Neuronal stem cell (in vitro differentiated cells): ENCODE data around the gene CALR.
A peak's percentile ranks its signal among the peaks of the same experiment; 100 is the strongest.

Experiments used
- DNase-seq: peaks from one replicate; pipeline ENCODE4 v3.0.0-alpha.2; 2013; ENCODE audit warnings: low spot score
- H2AFZ ChIP-seq: one replicate; pipeline ENCODE4 v1.6.1; 2013; ENCODE audit warnings: mild to moderate bottlenecking, low read length, inconsistent platforms
- H2AK5ac ChIP-seq: 2 replicates; pipeline ENCODE4 v1.6.1; 2013; ENCODE audit warnings: low read depth, mild to moderate bottlenecking, inconsistent platforms, low read length, moderate library complexity, mixed read lengths
- H2BK120ac ChIP-seq: 2 replicates; pipeline ENCODE4 v1.6.1; 2013; ENCODE audit warnings: low read depth, mild to moderate bottlenecking, inconsistent platforms, low read length, moderate library complexity, mixed read lengths
- H2BK12ac ChIP-seq: one replicate; pipeline ENCODE4 v1.6.1; 2013; ENCODE audit warnings: low read length, inconsistent platforms
- H2BK15ac ChIP-seq: 2 replicates; pipeline ENCODE4 v1.6.1; 2013; ENCODE audit warnings: mild to moderate bottlenecking, low read length, inconsistent platforms, mixed read lengths
- H2BK5ac ChIP-seq: one replicate; pipeline ENCODE4 v1.6.1; 2013; ENCODE audit warnings: inconsistent platforms, mild to moderate bottlenecking, low read length, moderate library complexity
- H3K14ac ChIP-seq: one replicate; pipeline ENCODE4 v1.6.1; 2013; ENCODE audit warnings: low read length, inconsistent platforms
- H3K18ac ChIP-seq: 2 replicates; pipeline ENCODE4 v1.6.1; 2013; ENCODE audit warnings: low read length, inconsistent platforms
- H3K23ac ChIP-seq: 2 replicates; pipeline ENCODE4 v1.6.1; 2013; ENCODE audit warnings: low read depth, mild to moderate bottlenecking, mixed read lengths, low read length, inconsistent platforms; ENCODE audit not compliant: poor library complexity
- H3K27ac ChIP-seq: replicated peaks from 3 replicates; pipeline ENCODE4 v1.5.1; 2013; ENCODE audit warnings: low read length, inconsistent platforms
- H3K27me3 ChIP-seq, 3 experiments: 2 replicates each; pipeline ENCODE4 v1.6.1; 2013; ENCODE audit warnings: low read length in 3 of 3, mild to moderate bottlenecking in 2 of 3, inconsistent platforms in 1 of 3, low read depth in 1 of 3, mixed read lengths in 1 of 3, moderate library complexity in 1 of 3; ENCODE audit not compliant: control insufficient read depth in 3 of 3, insufficient read depth in 3 of 3
- H3K36me3 ChIP-seq, 2 donors: replicated peaks in 1 of 2; 2 replicates each; pipeline ENCODE4 v1.6.1; 2013; ENCODE audit warnings: low read length in 2 of 2; ENCODE audit not compliant: control insufficient read depth in 2 of 2, insufficient read depth in 2 of 2
- H3K4ac ChIP-seq: 2 replicates; pipeline ENCODE4 v1.6.1; 2013; ENCODE audit warnings: inconsistent platforms, mild to moderate bottlenecking, low read length, moderate library complexity
- H3K4me1 ChIP-seq, 2 donors: 1 replicate in 1 of 2; 2 replicates in 1 of 2; pipeline ENCODE4 v1.6.1; 2013; ENCODE audit warnings: low read length in 2 of 2, low read depth in 1 of 2; ENCODE audit not compliant: control insufficient read depth in 2 of 2, insufficient read depth in 1 of 2
- H3K4me2 ChIP-seq: one replicate; pipeline ENCODE4 v1.6.1; 2013; ENCODE audit warnings: mild to moderate bottlenecking, low read length, inconsistent platforms; ENCODE audit not compliant: insufficient read depth, poor library complexity, severe bottlenecking
- H3K4me3 ChIP-seq, 2 donors: 2 replicates each; pipeline ENCODE4 v1.5.1; 2013; ENCODE audit warnings: low read length in 2 of 2, mild to moderate bottlenecking in 2 of 2, inconsistent platforms in 1 of 2, moderate library complexity in 1 of 2
- H3K79me1 ChIP-seq: one replicate; pipeline ENCODE4 v1.6.1; 2013; ENCODE audit warnings: low read depth, mild to moderate bottlenecking, inconsistent platforms, low read length, moderate library complexity
- H3K9ac ChIP-seq: one replicate; pipeline ENCODE4 v1.6.1; 2013; ENCODE audit warnings: mild to moderate bottlenecking, low read depth, low read length, inconsistent platforms; ENCODE audit not compliant: poor library complexity
- H3K9me3 ChIP-seq, 2 donors: replicated peaks in 1 of 2; 2 replicates each; pipeline versions ENCODE3 to v1.6.1; 2013; ENCODE audit warnings: low read length in 2 of 2, mild to moderate bottlenecking in 2 of 2, inconsistent platforms in 1 of 2, low read depth in 1 of 2, mixed read lengths in 1 of 2, moderate library complexity in 1 of 2; ENCODE audit not compliant: control insufficient read depth in 2 of 2, insufficient read depth in 1 of 2
- H4K8ac ChIP-seq: one replicate; pipeline ENCODE4 v1.6.1; 2013; ENCODE audit warnings: low read depth, mild to moderate bottlenecking, inconsistent platforms, low read length, moderate library complexity
- H4K91ac ChIP-seq: one replicate; pipeline ENCODE4 v1.6.1; 2013; ENCODE audit warnings: low read length, low read depth, mild to moderate bottlenecking, inconsistent platforms; ENCODE audit not compliant: poor library complexity
- WGBS, 2 donors: extraction: QIAGEN DNeasy Blood & Tissue Kit; methylation state at CpG; one replicate each; pipeline ENCODE4 v1.1.7; 2013; ENCODE audit warnings: missing lambda C conversion rate in 2 of 2, mixed read lengths in 1 of 2; ENCODE audit not compliant: insufficient read length in 2 of 2, insufficient replicate concordance in 1 of 2; ENCODE audit errors: extremely low coverage in 2 of 2; 5-methylcytosine and 5-hydroxymethylcytosine counted together

The CALR gene

GRCh38 chr19:12944104-12944674 is 5.8 kb downstream of the CALR start:
- Histone ChIP-seq H3K79me1 (peaks cover 12% of the 10 kb centered on the region), H3K36me3 (peaks cover 59 to 89% of the 10 kb centered on the region in 2 donors), H4K91ac (no peak overlapping the region), H3K27ac (no peak overlapping the region), H2AK5ac (no peak overlapping the region), H2BK15ac (no peak overlapping the region), H3K9me3 (no peaks in the 10 kb centered on the region), H3K4me1 (peaks cover 11 to 19% of the 10 kb centered on the region in 2 donors), H2BK120ac (no peak overlapping the region), H2AFZ (no peak overlapping the region), H3K27me3 (no peaks in the 10 kb centered on the region), H3K18ac (no peak overlapping the region), H3K4me2 (no peak overlapping the region), H2BK12ac (no peak overlapping the region), H3K23ac (no peak overlapping the region), H3K14ac (no peak overlapping the region), H2BK5ac (no peak overlapping the region), H3K4ac (no peak overlapping the region), H4K8ac (no peak overlapping the region), H3K4me3 (no peak overlapping the region), H3K9ac (no peak overlapping the region)
- no peak for DNase-seq
- WGBS, 2 donors = no CpG with 5 or more reads among the region's 2 CpGs

- no peaks in the 10 kb centered on the region for H3K9me3 ChIP-seq
- H3K4me2 ChIP-seq = peak within 1 kb of the TSS; percentile 59
- H2BK5ac ChIP-seq = peak within 1 kb of the TSS; percentile 68
- peaks cover 5 to 8% of the 10 kb centered on the region in 2 donors for H3K4me1 ChIP-seq
- H3K27me3 ChIP-seq = no peaks in the 10 kb centered on the region
- peak within 1 kb of the TSS; percentile 92 for H3K18ac ChIP-seq
- no peak within 1 kb of the TSS for H2BK15ac ChIP-seq
- H3K36me3 ChIP-seq = peaks cover 58 to 88% of the 10 kb centered on the region in 2 donors
- H3K4me3 ChIP-seq = peak within 1 kb of the TSS; percentile 80 to 84
- no CpG with 5 or more reads among the region's 62 CpGs for WGBS, 2 donors
- no peak within 1 kb of the TSS for H4K91ac ChIP-seq
- H2AFZ ChIP-seq = peak within 1 kb of the TSS; percentile 77
- peak within 1 kb of the TSS; percentile 88 for H2AK5ac ChIP-seq
- peaks cover 5% of the 10 kb centered on the region for H3K79me1 ChIP-seq
- DNase-seq = peak; percentile 99
- peak within 1 kb of the TSS; percentile 100 for H3K23ac ChIP-seq
- no peak within 1 kb of the TSS for H2BK120ac ChIP-seq
- H3K27ac ChIP-seq = peak within 1 kb of the TSS; percentile 96
- H2BK12ac ChIP-seq = no peak within 1 kb of the TSS
- no peak within 1 kb of the TSS for H4K8ac ChIP-seq
- H3K14ac ChIP-seq = no peak within 1 kb of the TSS
- H3K9ac ChIP-seq = peak within 1 kb of the TSS; percentile 64
- no peak within 1 kb of the TSS for H3K4ac ChIP-seq
Measured at GRCh38 chr19:12945479-12946091, 7.2 kb downstream of the CALR start, which contains the start of gene RAD23A. RAD23A (plus strand) TSS chr19:12945862; CDS start chr19:12945949, 87 bp downstream.

GRCh38 chr19:12946092-12946721 is 7.8 kb downstream of the CALR start:
- Histone ChIP-seq H3K9ac (no peak overlapping the region), H3K14ac (no peak overlapping the region), H3K79me1 (peaks cover 5% of the 10 kb centered on the region), H4K91ac (no peak overlapping the region), H4K8ac (no peak overlapping the region), H3K4me2 (peak overlapping the region; percentile 59), H3K27ac (peak overlapping the region; percentile 96), H3K4me1 (peaks cover 2 to 6% of the 10 kb centered on the region in 2 donors), H2BK15ac (no peak overlapping the region), H2BK120ac (no peak overlapping the region), H2BK12ac (no peak overlapping the region), H3K23ac (no peak overlapping the region), H3K18ac (no peak overlapping the region), H3K36me3 (peaks cover 56 to 88% of the 10 kb centered on the region in 2 donors), H2AFZ (peak overlapping the region; percentile 77), H3K27me3 (no peaks in the 10 kb centered on the region), H2AK5ac (peak overlapping the region; percentile 88), H2BK5ac (peak overlapping the region; percentile 68), H3K9me3 (no peaks in the 10 kb centered on the region), H3K4ac (no peak overlapping the region), H3K4me3 (peak overlapping the region; percentile 80 to 84)
- no CpG with 5 or more reads among the region's 40 CpGs for WGBS, 2 donors
- peak; percentile 73 for DNase-seq
